Esophagus squamous epithelium (tissue), 4 donors: ENCODE measurements around the gene SETD1B.

Experiments
- POLR2A ChIP-seq, 4 donors: fragments of 450-650 bp; IDR thresholded peaks; one replicate each; pipeline ENCODE4 v1.6.1; 2017; ENCODE audit warnings: antibody characterized with exemption in 4 of 4, mild to moderate bottlenecking in 4 of 4, moderate library complexity in 3 of 4
- TF ChIP-seq, protein P1 (sequence below), 6 experiments: fragments of 450-650 bp in 4 of 6; fragments of 200-600 bp in 2 of 6; sonication (generic) in 2 of 6; IDR thresholded peaks; one replicate each; pipeline ENCODE4 v1.5.1; 2016 to 2019; ENCODE audit warnings: antibody characterized with exemption in 6 of 6, mild to moderate bottlenecking in 4 of 6, moderate library complexity in 4 of 6

DNA sequence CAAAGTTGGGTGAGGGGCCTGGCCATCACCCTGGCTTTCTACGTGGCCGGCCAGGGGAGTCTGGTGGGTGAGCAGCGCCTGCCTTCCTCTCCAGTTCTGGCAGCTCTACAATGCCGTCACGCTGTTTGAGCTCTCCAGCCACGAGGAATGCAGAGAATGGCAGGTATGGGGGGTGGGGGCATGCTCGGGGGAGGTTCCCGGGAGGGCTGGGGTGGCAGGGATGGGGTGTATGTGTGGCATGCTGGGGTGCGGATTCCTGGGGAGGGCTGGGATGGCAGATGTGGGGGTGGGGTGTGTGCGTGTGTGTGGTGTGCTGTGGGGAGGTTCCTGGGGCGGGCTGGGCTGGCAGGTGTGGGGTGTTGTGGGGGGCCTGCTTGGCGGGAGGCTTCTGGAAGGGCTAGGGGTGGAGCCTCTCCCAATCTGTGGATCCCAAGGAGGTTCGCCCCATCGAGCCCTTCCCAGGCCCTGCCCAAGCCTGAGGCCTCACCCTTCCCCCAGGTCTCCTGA is 28.8 kb upstream of the SETD1B start:
- TF ChIP-seq POLR2A (IDR thresholded peaks at IDR 0.05), result no peak
- TF ChIP-seq, protein P1, sequence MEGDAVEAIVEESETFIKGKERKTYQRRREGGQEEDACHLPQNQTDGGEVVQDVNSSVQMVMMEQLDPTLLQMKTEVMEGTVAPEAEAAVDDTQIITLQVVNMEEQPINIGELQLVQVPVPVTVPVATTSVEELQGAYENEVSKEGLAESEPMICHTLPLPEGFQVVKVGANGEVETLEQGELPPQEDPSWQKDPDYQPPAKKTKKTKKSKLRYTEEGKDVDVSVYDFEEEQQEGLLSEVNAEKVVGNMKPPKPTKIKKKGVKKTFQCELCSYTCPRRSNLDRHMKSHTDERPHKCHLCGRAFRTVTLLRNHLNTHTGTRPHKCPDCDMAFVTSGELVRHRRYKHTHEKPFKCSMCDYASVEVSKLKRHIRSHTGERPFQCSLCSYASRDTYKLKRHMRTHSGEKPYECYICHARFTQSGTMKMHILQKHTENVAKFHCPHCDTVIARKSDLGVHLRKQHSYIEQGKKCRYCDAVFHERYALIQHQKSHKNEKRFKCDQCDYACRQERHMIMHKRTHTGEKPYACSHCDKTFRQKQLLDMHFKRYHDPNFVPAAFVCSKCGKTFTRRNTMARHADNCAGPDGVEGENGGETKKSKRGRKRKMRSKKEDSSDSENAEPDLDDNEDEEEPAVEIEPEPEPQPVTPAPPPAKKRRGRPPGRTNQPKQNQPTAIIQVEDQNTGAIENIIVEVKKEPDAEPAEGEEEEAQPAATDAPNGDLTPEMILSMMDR (IDR thresholded peaks at IDR 0.05), result no peak
